ENCODE measurements around the gene L3HYPDH.

The L3HYPDH gene

DNA sequence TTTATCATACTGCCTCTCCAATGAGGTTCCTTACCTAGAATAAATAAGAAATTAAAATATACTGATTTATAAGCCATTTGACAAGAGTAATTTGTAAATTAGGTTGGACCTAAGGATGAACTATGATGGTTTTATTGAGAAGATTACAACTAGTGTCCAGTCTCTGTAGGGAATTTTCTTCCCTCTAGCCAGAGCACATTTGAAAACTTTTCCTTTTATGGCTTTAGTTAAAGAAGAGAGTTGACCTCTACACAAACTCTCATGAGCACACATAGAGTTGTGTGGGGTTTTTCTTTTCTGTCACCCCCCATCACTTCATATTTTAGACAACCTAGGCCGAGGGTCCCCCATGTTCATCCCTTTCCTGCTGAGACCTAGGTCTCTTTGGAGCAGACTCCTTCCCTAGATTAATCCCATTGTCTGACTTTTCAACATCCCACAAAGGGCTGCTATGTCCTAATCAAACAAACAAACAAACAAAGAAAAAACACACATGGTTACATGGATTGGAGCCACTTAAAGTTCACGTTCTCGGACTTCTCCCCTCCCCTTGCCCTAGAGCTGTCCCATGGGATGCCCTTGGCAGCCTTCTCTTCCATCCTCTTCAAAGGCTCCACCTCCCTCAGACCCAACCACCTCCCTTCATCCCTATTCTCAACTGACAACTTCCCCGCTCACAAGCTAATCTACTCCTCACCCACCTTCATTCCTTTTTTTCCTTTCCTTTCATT is 59.7 kb downstream of the L3HYPDH start:
- no peak for DNase-seq

Data from NCI-H2081 (cell line).